WTC11 (cell line): ENCODE measurements around the gene NOSTRIN.

ENCODE experiments used
- ATF2 ChIP-seq: sonication (generic); formaldehyde crosslinking; IDR thresholded peaks from 2 replicates; pipeline ENCODE4 v1.8.1; 2022; ENCODE audit warnings: low read depth, missing genetic modification reagents, borderline replicate concordance
- ATF3 ChIP-seq: sonication (generic); formaldehyde crosslinking; conservative IDR thresholded peaks from 2 replicates; pipeline ENCODE4 v1.8.1; 2022; ENCODE audit warnings: mild to moderate bottlenecking, missing genetic modification reagents
- ATF6 ChIP-seq: sonication (generic); formaldehyde crosslinking; IDR thresholded peaks from 2 replicates; pipeline ENCODE4 v1.8.1; 2023; ENCODE audit warnings: mild to moderate bottlenecking, missing genetic modification reagents
- CDX4 ChIP-seq: fragments of 250-450 bp; sonication (Bioruptor Pico); IDR thresholded peaks from 2 replicates; pipeline ENCODE4 v1.9.0; 2021; ENCODE audit warnings: moderate library complexity, mild to moderate bottlenecking, inconsistent platforms, borderline replicate concordance
- CTCF ChIP-seq: fragments of 200-600 bp; IDR thresholded peaks from 2 replicates; pipeline ENCODE4 v1.8.0; 2022; ENCODE audit warnings: antibody characterized with exemption
- IRF2 ChIP-seq: sonication (generic); formaldehyde crosslinking; IDR thresholded peaks from 2 replicates; pipeline ENCODE4 v1.8.0; 2022; ENCODE audit warnings: low read depth, missing genetic modification reagents, borderline replicate concordance
- NR2C2 ChIP-seq: sonication (generic); formaldehyde crosslinking; IDR thresholded peaks from 2 replicates; pipeline ENCODE4 v1.8.0; 2022; ENCODE audit warnings: mild to moderate bottlenecking, missing genetic modification reagents
- PRDM15 ChIP-seq: sonication (generic); formaldehyde crosslinking; IDR thresholded peaks from 2 replicates; pipeline ENCODE4 v1.8.0; 2022; ENCODE audit warnings: missing genetic modification reagents
- SP1 ChIP-seq: sonication (generic); formaldehyde crosslinking; conservative IDR thresholded peaks from 2 replicates; pipeline ENCODE4 v1.8.1; 2022; ENCODE audit warnings: missing genetic modification reagents
- ZBTB21 ChIP-seq: sonication (generic); formaldehyde crosslinking; IDR thresholded peaks from 2 replicates; pipeline ENCODE4 v1.8.1; 2023; ENCODE audit warnings: mild to moderate bottlenecking, missing genetic modification reagents, borderline replicate concordance
- ZNF232 ChIP-seq: sonication (generic); formaldehyde crosslinking; IDR thresholded peaks from 2 replicates; pipeline ENCODE4 v1.8.0; 2022; ENCODE audit warnings: mild to moderate bottlenecking, missing genetic modification reagents
- ZNF512 ChIP-seq: sonication (generic); formaldehyde crosslinking; IDR thresholded peaks from 2 replicates; pipeline ENCODE4 v1.8.1; 2022; ENCODE audit warnings: missing genetic modification reagents, borderline replicate concordance

GRCh38 chr2:168797286-168797655 lies 5.2 kb upstream of the NOSTRIN start:
- no peak for TF ChIP-seq ZNF512 (CRISPR knock-in tag)
- no peak for TF ChIP-seq ZBTB21
- no peak for TF ChIP-seq CTCF
- no peak for TF ChIP-seq ATF3 (CRISPR knock-in tag)
- TF ChIP-seq IRF2, result no peak
- no peak for TF ChIP-seq PRDM15 (CRISPR knock-in tag)
- no peak for TF ChIP-seq ATF6 (CRISPR knock-in tag)
- TF ChIP-seq SP1 (CRISPR knock-in tag), result no peak
- TF ChIP-seq ZNF232 (CRISPR knock-in tag), result no peak
- TF ChIP-seq NR2C2 (CRISPR knock-in tag), result no peak
- no peak for TF ChIP-seq CDX4 (CRISPR knock-in tag)
- TF ChIP-seq ATF2 (CRISPR knock-in tag), result no peak
